ENCODE measurements around the gene CACNG4.

CACNG4 gene

GRCh38 chr17:66989076-66989475 is 24.6 kb downstream of the CACNG4 start:
- no peaks in the 10 kb centered on the region for H3K79me2 ChIP-seq (ENCODE audit: insufficient read depth, low read length)
- H2AFZ ChIP-seq (ENCODE audit: low read length): no peak overlapping the region
- H4K20me1 ChIP-seq (ENCODE audit: insufficient read depth, low read length, poor library complexity, severe bottlenecking): no peaks in the 10 kb centered on the region
- no peak overlapping the region for H3K4me3 ChIP-seq (ENCODE audit: low read length, poor library complexity, severe bottlenecking)
- H3K9me2 ChIP-seq (replicated peaks; ENCODE audit: low read depth, low read length): no peaks in the 10 kb centered on the region
- H3K9ac ChIP-seq (ENCODE audit: low read depth, low read length, poor library complexity, severe bottlenecking): no peak overlapping the region
- H3F3A ChIP-seq (ENCODE audit: low read depth): no peaks in the 10 kb centered on the region
- no peaks in the 10 kb centered on the region for H3K27me3 ChIP-seq (ENCODE audit: insufficient read depth, low read length, poor library complexity, severe bottlenecking)
- no peaks in the 10 kb centered on the region for H3K36me3 ChIP-seq (ENCODE audit: insufficient read depth, low read length)
- no peak overlapping the region for H3K4me2 ChIP-seq (ENCODE audit: low read depth, low read length, poor library complexity, severe bottlenecking)
- TF ChIP-seq EZH2phosphoT487 (IDR thresholded peaks at IDR 0.05; ENCODE audit: borderline replicate concordance) (no peak), CTCF (conservative IDR thresholded peaks at IDR 0.05; ENCODE audit: low read length) (no peak)
- no peaks in the 10 kb centered on the region for H3K4me1 ChIP-seq (ENCODE audit: insufficient read depth, low read length, poor library complexity, severe bottlenecking)
- no peaks in the 10 kb centered on the region for H3K9me3 ChIP-seq (ENCODE audit: insufficient read depth, low read depth, low read length)

GRCh38 chr17:66989579-66989978 is 25.1 kb downstream of the CACNG4 start:
- no peaks in the 10 kb centered on the region for H3K27me3 ChIP-seq (ENCODE audit: insufficient read depth, low read length, poor library complexity, severe bottlenecking)
- H3K9me2 ChIP-seq (replicated peaks; ENCODE audit: low read depth, low read length): no peaks in the 10 kb centered on the region
- no peaks in the 10 kb centered on the region for H3K79me2 ChIP-seq (ENCODE audit: insufficient read depth, low read length)
- no peaks in the 10 kb centered on the region for H3K36me3 ChIP-seq (ENCODE audit: insufficient read depth, low read length)
- H3K4me3 ChIP-seq (ENCODE audit: low read length, poor library complexity, severe bottlenecking): no peak overlapping the region
- no peaks in the 10 kb centered on the region for H4K20me1 ChIP-seq (ENCODE audit: insufficient read depth, low read length, poor library complexity, severe bottlenecking)
- H2AFZ ChIP-seq (ENCODE audit: low read length): no peak overlapping the region
- no peak overlapping the region for H3K4me2 ChIP-seq (ENCODE audit: low read depth, low read length, poor library complexity, severe bottlenecking)
- no peak for TF ChIP-seq CTCF (conservative IDR thresholded peaks at IDR 0.05; ENCODE audit: low read length)
- no peak for TF ChIP-seq EZH2phosphoT487 (IDR thresholded peaks at IDR 0.05; ENCODE audit: borderline replicate concordance)
- no peak overlapping the region for H3K9ac ChIP-seq (ENCODE audit: low read depth, low read length, poor library complexity, severe bottlenecking)
- H3K4me1 ChIP-seq (ENCODE audit: insufficient read depth, low read length, poor library complexity, severe bottlenecking): no peaks in the 10 kb centered on the region
- no peaks in the 10 kb centered on the region for H3F3A ChIP-seq (ENCODE audit: low read depth)
- no peaks in the 10 kb centered on the region for H3K9me3 ChIP-seq (ENCODE audit: insufficient read depth, low read depth, low read length)

- Histone ChIP-seq H3K27me3 (ENCODE audit: insufficient read depth, low read length, poor library complexity, severe bottlenecking) (no peaks in the 10 kb centered on the region), H3K4me3 (ENCODE audit: low read length, poor library complexity, severe bottlenecking) (no peak overlapping the region), H3K9ac (ENCODE audit: low read depth, low read length, poor library complexity, severe bottlenecking) (no peak overlapping the region), H3F3A (ENCODE audit: low read depth) (no peaks in the 10 kb centered on the region), H3K9me3 (ENCODE audit: insufficient read depth, low read depth, low read length) (no peaks in the 10 kb centered on the region), H3K4me2 (ENCODE audit: low read depth, low read length, poor library complexity, severe bottlenecking) (no peak overlapping the region), H3K79me2 (ENCODE audit: insufficient read depth, low read length) (no peaks in the 10 kb centered on the region), H3K36me3 (ENCODE audit: insufficient read depth, low read length) (no peaks in the 10 kb centered on the region), H2AFZ (ENCODE audit: low read length) (no peak overlapping the region), H4K20me1 (ENCODE audit: insufficient read depth, low read length, poor library complexity, severe bottlenecking) (no peaks in the 10 kb centered on the region), H3K4me1 (ENCODE audit: insufficient read depth, low read length, poor library complexity, severe bottlenecking) (no peaks in the 10 kb centered on the region), H3K9me2 (replicated peaks; ENCODE audit: low read depth, low read length) (no peaks in the 10 kb centered on the region)
- TF ChIP-seq EZH2phosphoT487 (IDR thresholded peaks at IDR 0.05; ENCODE audit: borderline replicate concordance): no peak
- no peak for TF ChIP-seq CTCF (conservative IDR thresholded peaks at IDR 0.05; ENCODE audit: low read length)
These were observed 25.5 kb downstream of the CACNG4 start for GRCh38 chr17:66990047-66990446.
